OCI-LY3 (cell line): ENCODE data around the gene NRXN3.

Experiments used
- CTCF ChIP-seq: fragments of 200-600, 300-600 bp; sonication (generic); IDR thresholded peaks from 2 replicates; pipeline ENCODE4 v1.5.1; 2014; ENCODE audit warnings: antibody characterized with exemption, low read length, low read depth
- EZH2phosphoT487 ChIP-seq: fragments of 200-600 bp; shearing (Covaris generic); IDR thresholded peaks from 2 replicates; pipeline ENCODE4 v1.6.1; 2018; ENCODE audit warnings: antibody characterized with exemption, mixed run types, low read depth

GRCh38 chr14:78154827-78155226 is 15.3 kb upstream of the NRXN3 start:
- TF ChIP-seq CTCF (peak; percentile 25), EZH2phosphoT487 (no peak)
